NT2/D1 (cell line): ENCODE measurements around the gene EXD3.

Experiments used
- SUZ12 ChIP-seq: IDR thresholded peaks from 2 replicates; pipeline ENCODE4 v1.6.1; 2011; ENCODE audit not compliant: insufficient read length, insufficient read depth; ENCODE audit errors: extremely low read depth
- YY1 ChIP-seq: IDR thresholded peaks from 2 replicates; pipeline ENCODE4 v1.6.1; 2011; ENCODE audit not compliant: insufficient read length, insufficient read depth
- ZNF274 ChIP-seq: IDR thresholded peaks from 2 replicates; pipeline ENCODE4 v1.6.1; 2011; ENCODE audit warnings: mild to moderate bottlenecking, low read depth, low read length

- TF ChIP-seq ZNF274: no peak
- no peak for TF ChIP-seq SUZ12
- TF ChIP-seq YY1: no peak
Measured at GRCh38 chr9:137396634-137397367, 26.2 kb downstream of the EXD3 start.
